Body of pancreas (tissue), 4 donors: ENCODE measurements around the gene IL1RN.

ENCODE experiments used
- POLR2A ChIP-seq, 3 donors: fragments of 450-650 bp; IDR thresholded peaks; one replicate each; pipeline ENCODE4 v1.6.1; 2016; ENCODE audit warnings: antibody characterized with exemption in 3 of 3, mild to moderate bottlenecking in 2 of 3
- TF ChIP-seq, protein P1 (sequence below), 7 experiments: fragments of 450-650 bp in 4 of 7; fragments of 200-600 bp in 3 of 7; sonication (generic) in 3 of 7; IDR thresholded peaks; one replicate each; pipeline ENCODE4 v1.5.1; 2016 to 2019; ENCODE audit warnings: antibody characterized with exemption in 7 of 7

DNA sequence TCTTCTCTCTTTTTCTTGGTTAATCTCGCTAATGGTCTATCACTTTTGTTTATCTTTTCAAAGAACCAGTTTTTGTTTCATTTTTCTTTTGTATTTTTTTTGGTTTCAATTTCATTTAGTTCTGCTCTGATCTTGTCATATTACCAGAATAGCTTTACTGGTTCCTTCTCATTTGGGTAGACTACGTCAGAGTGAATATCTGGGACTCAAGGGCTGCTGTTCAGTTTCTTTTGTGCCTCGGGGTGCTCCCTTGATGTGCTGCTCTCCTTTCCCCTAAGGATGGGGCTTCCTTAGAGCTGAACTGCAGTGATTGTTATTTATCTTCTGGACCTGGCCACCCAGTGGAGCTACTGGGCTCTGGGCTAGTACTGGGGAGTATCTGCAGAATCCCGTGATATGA is 29.4 kb upstream of the IL1RN start:
- no peak for TF ChIP-seq POLR2A (IDR thresholded peaks at IDR 0.05)
- TF ChIP-seq, protein P1, sequence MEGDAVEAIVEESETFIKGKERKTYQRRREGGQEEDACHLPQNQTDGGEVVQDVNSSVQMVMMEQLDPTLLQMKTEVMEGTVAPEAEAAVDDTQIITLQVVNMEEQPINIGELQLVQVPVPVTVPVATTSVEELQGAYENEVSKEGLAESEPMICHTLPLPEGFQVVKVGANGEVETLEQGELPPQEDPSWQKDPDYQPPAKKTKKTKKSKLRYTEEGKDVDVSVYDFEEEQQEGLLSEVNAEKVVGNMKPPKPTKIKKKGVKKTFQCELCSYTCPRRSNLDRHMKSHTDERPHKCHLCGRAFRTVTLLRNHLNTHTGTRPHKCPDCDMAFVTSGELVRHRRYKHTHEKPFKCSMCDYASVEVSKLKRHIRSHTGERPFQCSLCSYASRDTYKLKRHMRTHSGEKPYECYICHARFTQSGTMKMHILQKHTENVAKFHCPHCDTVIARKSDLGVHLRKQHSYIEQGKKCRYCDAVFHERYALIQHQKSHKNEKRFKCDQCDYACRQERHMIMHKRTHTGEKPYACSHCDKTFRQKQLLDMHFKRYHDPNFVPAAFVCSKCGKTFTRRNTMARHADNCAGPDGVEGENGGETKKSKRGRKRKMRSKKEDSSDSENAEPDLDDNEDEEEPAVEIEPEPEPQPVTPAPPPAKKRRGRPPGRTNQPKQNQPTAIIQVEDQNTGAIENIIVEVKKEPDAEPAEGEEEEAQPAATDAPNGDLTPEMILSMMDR (IDR thresholded peaks at IDR 0.05) = no peak
